ENCODE results near the gene KRT83.

GRCh38 chr12:52369211-52369610, 48.0 kb upstream of the KRT83 start:
- TF ChIP-seq, protein P1, sequence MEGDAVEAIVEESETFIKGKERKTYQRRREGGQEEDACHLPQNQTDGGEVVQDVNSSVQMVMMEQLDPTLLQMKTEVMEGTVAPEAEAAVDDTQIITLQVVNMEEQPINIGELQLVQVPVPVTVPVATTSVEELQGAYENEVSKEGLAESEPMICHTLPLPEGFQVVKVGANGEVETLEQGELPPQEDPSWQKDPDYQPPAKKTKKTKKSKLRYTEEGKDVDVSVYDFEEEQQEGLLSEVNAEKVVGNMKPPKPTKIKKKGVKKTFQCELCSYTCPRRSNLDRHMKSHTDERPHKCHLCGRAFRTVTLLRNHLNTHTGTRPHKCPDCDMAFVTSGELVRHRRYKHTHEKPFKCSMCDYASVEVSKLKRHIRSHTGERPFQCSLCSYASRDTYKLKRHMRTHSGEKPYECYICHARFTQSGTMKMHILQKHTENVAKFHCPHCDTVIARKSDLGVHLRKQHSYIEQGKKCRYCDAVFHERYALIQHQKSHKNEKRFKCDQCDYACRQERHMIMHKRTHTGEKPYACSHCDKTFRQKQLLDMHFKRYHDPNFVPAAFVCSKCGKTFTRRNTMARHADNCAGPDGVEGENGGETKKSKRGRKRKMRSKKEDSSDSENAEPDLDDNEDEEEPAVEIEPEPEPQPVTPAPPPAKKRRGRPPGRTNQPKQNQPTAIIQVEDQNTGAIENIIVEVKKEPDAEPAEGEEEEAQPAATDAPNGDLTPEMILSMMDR (IDR thresholded peaks at IDR 0.05) = no peak
- TF ChIP-seq POLR2AphosphoS5 (IDR thresholded peaks at IDR 0.05) (no peak), POLR2A (IDR thresholded peaks at IDR 0.05) (no peak)
